Glomerular visceral epithelial cell (primary cell): ENCODE results near the gene PGC.

Experiments used
- DNase-seq: peaks from one replicate; pipeline ENCODE4 v3.0.0-alpha.2; 2016; ENCODE audit errors: extremely low spot score

Gene PGC

GRCh38 chr6:41730531-41731436 is 16.4 kb downstream of the PGC start:
- DNase-seq: no peak

DNA sequence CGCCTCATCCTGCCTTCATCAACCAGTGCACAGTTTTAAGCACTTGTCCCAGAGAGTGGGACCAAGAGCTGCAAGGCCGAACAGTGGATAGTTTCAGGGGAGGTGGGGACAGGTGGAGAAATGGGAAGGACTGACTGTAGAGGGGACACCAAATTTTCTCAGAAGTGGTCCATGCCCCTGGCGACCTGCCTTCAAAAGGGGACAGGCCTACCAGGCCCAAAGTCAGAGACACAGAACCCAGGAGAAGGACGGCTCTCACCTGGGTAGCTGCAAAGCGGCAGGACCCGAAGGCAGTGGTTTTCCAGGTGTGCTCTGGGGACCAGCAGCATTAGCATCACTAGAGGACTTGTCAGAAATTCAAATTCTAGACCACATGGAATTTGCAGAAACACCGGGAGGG is 17.6 kb downstream of the PGC start:
- DNase-seq: no peak

DNA sequence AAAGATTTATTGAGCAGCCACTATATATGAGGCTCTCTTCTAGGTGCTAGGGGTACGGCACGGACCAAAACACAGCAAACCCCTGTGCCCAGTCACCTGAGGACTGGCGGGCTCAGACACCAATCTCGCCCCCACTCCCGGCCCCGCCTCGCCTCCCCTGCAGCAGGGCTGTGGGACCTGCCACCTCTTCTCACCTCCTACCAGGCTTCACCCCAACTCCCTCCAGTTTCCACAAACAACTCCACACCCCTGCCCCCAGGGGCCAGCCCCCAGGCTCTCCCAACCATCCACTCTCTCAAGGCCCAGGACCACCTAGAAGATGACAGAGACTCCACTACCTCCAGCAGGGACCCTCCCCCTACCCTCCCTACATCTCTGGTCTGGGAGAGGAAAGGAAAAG is 18.2 kb downstream of the PGC start:
- DNase-seq: no peak

GRCh38 chr6:41728073-41728936 is 18.9 kb downstream of the PGC start:
- no peak for DNase-seq

DNA sequence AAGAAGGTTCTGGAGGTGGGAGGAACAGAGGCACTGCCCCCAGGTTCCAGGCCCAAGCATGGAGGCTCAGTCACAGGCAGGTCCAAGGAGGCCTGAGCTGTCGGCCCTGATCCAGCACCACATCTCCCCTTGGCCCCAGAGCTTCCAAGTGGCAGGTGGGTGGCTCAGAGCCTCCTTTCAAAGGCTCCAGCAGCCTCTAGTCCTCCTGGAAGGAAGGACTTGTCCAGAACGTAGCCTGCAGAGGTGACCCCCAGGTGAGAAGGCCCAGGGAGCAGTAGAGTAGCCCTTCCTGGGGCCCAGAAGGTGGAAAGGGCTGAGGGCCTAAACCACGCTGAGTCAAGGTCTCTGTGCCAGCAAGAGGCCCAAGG is 19.5 kb downstream of the PGC start:
- no peak for DNase-seq

GRCh38 chr6:41726876-41727275 is 20.3 kb downstream of the PGC start:
- no peak for DNase-seq

- no peak for DNase-seq
These were observed 22.4 kb downstream of the PGC start for GRCh38 chr6:41724586-41725501.

- DNase-seq: no peak
These were observed 23.0 kb downstream of the PGC start for GRCh38 chr6:41724228-41724580.

GRCh38 chr6:41723530-41724227 is 23.5 kb downstream of the PGC start:
- DNase-seq: peak; percentile 84

DNA sequence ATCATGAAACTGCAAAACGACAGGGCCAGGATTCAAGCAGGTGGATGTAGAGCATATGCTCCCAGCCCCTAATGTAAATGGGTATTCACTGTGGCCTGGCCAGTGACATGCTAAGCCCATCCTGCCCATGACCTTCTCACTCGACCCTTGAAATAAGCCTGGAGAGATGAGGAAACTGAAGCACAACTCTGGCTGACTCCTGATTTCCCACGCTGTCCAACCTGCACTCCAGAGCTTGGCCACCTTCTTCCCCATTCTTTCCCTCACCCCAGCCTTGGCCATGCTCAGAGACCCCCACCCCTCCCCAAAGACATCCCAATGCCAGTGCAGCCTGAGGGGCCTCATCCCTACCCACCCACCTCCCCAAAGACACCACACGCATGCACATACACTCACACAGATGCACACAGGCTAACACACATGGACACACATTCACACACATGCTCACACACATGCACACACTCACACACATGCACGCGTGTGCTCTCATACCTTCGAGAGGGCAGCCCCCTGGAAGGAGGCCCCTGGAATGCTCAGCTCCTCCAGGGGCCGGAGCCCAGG is 24.1 kb downstream of the PGC start:
- DNase-seq: no peak

GRCh38 chr6:41721414-41721813 is 25.8 kb downstream of the PGC start:
- DNase-seq: no peak

DNA sequence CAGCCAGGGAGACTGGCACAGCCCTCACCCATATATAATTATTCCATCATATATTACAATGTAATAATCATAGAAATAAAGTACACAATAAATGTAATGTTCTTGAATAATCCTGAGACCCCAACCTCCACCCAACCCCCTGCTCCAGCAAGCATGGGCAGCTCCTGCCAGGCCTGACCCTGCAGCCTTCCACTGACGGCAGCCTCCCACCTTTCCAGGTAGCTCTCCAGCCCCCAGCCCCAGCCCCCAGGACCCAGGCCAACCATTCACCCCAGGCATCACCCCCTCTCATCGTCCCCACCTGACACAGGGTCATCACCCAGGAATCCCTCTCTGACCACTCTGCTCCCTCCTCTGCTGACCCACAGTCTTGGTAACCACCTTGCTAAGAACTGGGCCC is 26.4 kb downstream of the PGC start:
- DNase-seq: no peak

DNA sequence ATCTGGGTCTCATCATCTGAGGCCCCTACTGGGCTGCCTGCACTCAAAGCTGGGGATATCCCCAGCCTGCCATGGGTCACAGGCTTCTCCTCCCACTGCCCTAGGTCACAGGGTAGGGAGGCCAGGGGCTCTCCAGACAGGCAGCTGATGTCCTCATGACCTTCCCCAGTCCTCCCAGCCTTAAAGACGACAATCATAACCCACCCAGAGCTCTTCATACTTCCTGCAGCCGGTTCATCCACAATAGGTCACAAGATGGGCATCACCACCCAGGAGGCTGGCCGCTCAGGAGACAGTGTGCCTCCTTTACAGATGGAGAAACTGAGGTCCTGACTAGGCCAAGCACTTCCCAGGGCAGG is 27.0 kb downstream of the PGC start:
- no peak for DNase-seq

GRCh38 chr6:41719436-41720261 is 27.5 kb downstream of the PGC start:
- DNase-seq: no peak

GRCh38 chr6:41718828-41719227 is 28.4 kb downstream of the PGC start:
- DNase-seq: no peak

GRCh38 chr6:41717392-41717736 is 29.8 kb downstream of the PGC start:
- DNase-seq: no peak

DNA sequence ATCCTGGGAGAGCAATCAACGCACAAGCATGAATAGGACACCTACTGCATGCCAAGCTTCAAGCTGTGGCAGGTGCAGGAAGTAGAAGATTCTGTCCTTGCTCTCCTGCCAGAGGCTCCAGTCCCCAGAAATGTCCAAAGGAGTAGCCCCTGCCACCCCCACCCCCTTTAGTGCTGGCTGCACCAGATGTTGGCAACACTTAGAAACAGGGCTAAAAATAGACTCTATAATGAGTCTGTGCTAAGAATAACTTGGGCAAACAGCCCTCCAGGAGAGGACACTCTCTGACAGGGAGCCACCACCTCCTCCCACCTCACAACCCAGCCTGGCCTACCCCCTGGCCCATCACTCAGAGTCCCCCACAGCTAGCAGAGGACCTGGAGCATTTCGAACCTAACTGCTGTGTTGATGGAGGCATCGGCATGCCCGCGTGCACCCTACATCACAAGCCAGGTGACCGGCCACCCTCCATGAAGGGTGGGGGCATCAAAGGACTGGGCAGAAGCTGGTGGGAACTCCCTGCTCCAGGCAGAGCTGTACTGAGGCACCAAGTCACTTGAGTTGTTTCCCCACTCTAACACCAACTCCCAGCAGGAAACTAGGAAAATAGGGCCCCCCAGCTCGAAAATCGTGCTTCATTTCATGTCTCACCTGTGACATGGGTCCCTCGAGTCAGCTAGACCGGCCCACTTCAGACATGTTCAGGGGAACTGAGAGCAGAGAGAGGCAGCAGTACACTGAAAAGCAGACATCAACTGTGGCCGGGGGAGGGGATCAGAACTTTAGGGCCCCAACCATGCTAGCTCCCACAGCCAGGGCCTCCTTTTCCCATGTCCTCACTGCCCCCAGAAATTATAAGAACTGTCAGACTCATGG is 30.4 kb downstream of the PGC start:
- DNase-seq: no peak

DNA sequence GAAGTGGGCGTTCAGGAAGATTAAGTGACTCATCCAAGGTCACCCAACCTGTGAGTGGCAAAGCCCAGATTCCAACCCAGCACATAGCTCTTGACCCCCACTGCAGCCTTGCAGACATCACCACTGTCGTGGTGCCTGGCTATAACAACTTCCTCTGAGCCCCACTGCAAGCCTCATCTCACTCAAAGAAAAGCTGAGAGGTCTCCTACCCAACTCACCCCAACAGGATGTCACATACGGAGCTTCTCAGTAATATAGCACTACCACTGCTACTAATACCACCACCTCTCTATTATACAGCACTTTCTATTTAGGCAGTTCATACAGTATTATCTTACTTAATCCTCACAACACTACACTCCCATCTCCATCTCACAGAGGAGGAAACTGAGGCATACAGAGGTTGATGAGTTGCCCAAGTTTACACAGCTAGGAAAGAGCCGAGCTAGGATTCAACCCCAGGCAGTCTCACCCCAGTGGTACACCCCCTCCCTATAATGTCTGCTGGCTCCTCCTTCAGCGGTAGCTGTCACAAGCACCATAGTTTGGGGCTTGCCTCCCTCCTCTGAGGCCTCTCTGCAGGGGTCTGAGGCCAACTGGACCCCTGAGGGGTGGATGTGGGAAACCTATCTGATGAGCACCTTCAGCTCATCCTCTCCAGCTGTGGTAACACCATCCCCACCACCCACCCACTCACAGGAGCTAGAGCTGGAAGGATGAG is 31.2 kb downstream of the PGC start:
- DNase-seq: no peak
